GM18508 (cell line): ENCODE measurements around the gene RET.
"Not testable (repeated sequence)": the region's sequence is repeated elsewhere in the genome, so short reads cannot be mapped to it uniquely, and the experiment has no call there.

Experiments used
- ATAC-seq: cut with Tn5 transposase; IDR thresholded peaks from one replicate; pipeline ENCODE4 v1.9.1; 2021; ENCODE audit warnings: moderate number of reproducible peaks; ENCODE audit not compliant: insufficient read depth, unreplicated experiment

Gene RET

GRCh38 chr10:43074827-43075611 lies 1.9 kb upstream of the RET start:
- ATAC-seq, result no peak

- no peak for ATAC-seq
Measured at GRCh38 chr10:43075612-43076003, 1.3 kb upstream of the RET start.

- no peak for ATAC-seq
Measured at GRCh38 chr10:43076311-43076875, 476 bp upstream of the RET start.

GRCh38 chr10:43077421-43078171 lies 727 bp downstream of the RET start:
- ATAC-seq, result no peak

GRCh38 chr10:43078175-43078985 lies 1.5 kb downstream of the RET start:
- ATAC-seq, result no peak

- ATAC-seq, result no peak
Measured at GRCh38 chr10:43078986-43079273, 2.1 kb downstream of the RET start.

GRCh38 chr10:43079856-43080255 lies 3.0 kb downstream of the RET start:
- no peak for ATAC-seq

- no peak for ATAC-seq
Measured at GRCh38 chr10:43082087-43082486, 5.2 kb downstream of the RET start.

GRCh38 chr10:43082746-43083145 lies 5.9 kb downstream of the RET start:
- no peak for ATAC-seq

- ATAC-seq, result no peak
Measured at GRCh38 chr10:43083764-43084163, 6.9 kb downstream of the RET start.

GRCh38 chr10:43084812-43085211 lies 7.9 kb downstream of the RET start:
- no peak for ATAC-seq

- ATAC-seq, result no peak
Measured at GRCh38 chr10:43086321-43086942, 9.6 kb downstream of the RET start.

GRCh38 chr10:43089519-43089918 lies 12.7 kb downstream of the RET start:
- no peak for ATAC-seq

- no peak for ATAC-seq
Measured at GRCh38 chr10:43090188-43090587, 13.3 kb downstream of the RET start.

GRCh38 chr10:43090664-43091063 lies 13.8 kb downstream of the RET start:
- ATAC-seq, result no peak

GRCh38 chr10:43091846-43092245 lies 15.0 kb downstream of the RET start:
- ATAC-seq, result no peak

GRCh38 chr10:43093423-43094076 lies 16.7 kb downstream of the RET start:
- ATAC-seq, result no peak

- no peak for ATAC-seq
Measured at GRCh38 chr10:43094085-43094484, 17.2 kb downstream of the RET start.

GRCh38 chr10:43099339-43099738 lies 22.5 kb downstream of the RET start:
- ATAC-seq, result not testable (repeated sequence)

GRCh38 chr10:43099928-43100327 lies 23.1 kb downstream of the RET start:
- no peak for ATAC-seq
